K562 (cell line): ENCODE data around the gene GOLGB1. TPM values are rescaled to one million over a fixed set of nuclear protein-coding genes. Genes with fewer than 3 reads are reported as not detected.
"Not testable (repeated sequence)": the region's sequence is repeated elsewhere in the genome, so short reads cannot be mapped to it uniquely, and the experiment has no call there.

ENCODE experiments used
- ATAC-seq: fragments of 200-7000 bp; cut with Tn5 transposase; 3 replicates; pipeline ENCODE4 v1.9.1; 2020; ENCODE audit warnings: moderate library complexity
- BruUV-seq: library from RNA; stranded (reverse); fragments of 400-500 nt; replicated peaks from 2 replicates; lab custom pipeline; 2021; lab: Mats Ljungman, UMichigan
- CTCF ChIA-PET: fragments of 300-600 bp; formaldehyde crosslinking; extraction: SDS; loops from one replicate; lab custom pipeline; 2021; ENCODE audit warnings: low intra/inter-chr PET ratio; lab: Yijun Ruan, JAX
- POLR2A ChIA-PET: fragments of 300-600, 350-650 bp; sonication (Branson Sonifier 250); formaldehyde crosslinking; extraction: SDS; loops from one replicate; lab custom pipeline; 2021; ENCODE audit warnings: antibody characterized with exemption, inconsistent platforms; lab: Yijun Ruan, JAX
- DNase-seq, 4 experiments: peaks; one replicate each; pipeline versions ENCODE4 v3.0.0 to v3.0.0-alpha.2; 2011 to 2018; ENCODE audit warnings: low spot score in 3 of 4, mixed read lengths in 3 of 4; ENCODE audit errors: extremely low read depth in 1 of 4
- FAIRE-seq: peaks from 2 replicates; lab custom pipeline; 2011; peaks lifted over from hg19 to GRCh38; lab: Jason Lieb, UNC
- H2AFZ ChIP-seq: 2 replicates; pipeline ENCODE4 v1.6.0; 2011; ENCODE audit warnings: low read depth, low read length, control low read depth, inconsistent platforms
- H3K27ac ChIP-seq: fragments of 200-600 bp; 3 replicates; pipeline ENCODE4 v1.8.0; 2011; ENCODE audit warnings: low read depth, mild to moderate bottlenecking, control low read depth, inconsistent platforms, low read length, moderate library complexity, mixed read lengths; ENCODE audit errors: extremely low read depth
- H3K27me3 ChIP-seq, 2 experiments: fragments of 300-600 bp in 1 of 2; 2 replicates in 1 of 2; 3 replicates in 1 of 2; pipeline versions ENCODE4 v1.6.0 to v1.8.0; 2011; ENCODE audit warnings: inconsistent platforms in 2 of 2, low read length in 2 of 2, mild to moderate bottlenecking in 1 of 2, mixed read lengths in 1 of 2, moderate library complexity in 1 of 2; ENCODE audit not compliant: control insufficient read depth in 2 of 2, insufficient read depth in 2 of 2
- H3K36me3 ChIP-seq: fragments of 300-600 bp; 3 replicates; pipeline ENCODE4 v1.8.0; 2011; ENCODE audit warnings: mild to moderate bottlenecking, low read length, inconsistent platforms; ENCODE audit not compliant: control insufficient read depth, insufficient read depth
- H3K4me1 ChIP-seq, 2 experiments: fragments of 200-600 bp in 1 of 2; replicated peaks in 1 of 2; 2 replicates in 1 of 2; 3 replicates in 1 of 2; pipeline versions ENCODE4 v1.5.1 to v1.8.0; 2011; ENCODE audit warnings: inconsistent platforms in 2 of 2, low read length in 2 of 2, mild to moderate bottlenecking in 1 of 2, mixed read lengths in 1 of 2, moderate library complexity in 1 of 2; ENCODE audit not compliant: control insufficient read depth in 2 of 2, insufficient read depth in 2 of 2
- H3K4me2 ChIP-seq: 2 replicates; pipeline ENCODE4 v1.6.1; 2011; ENCODE audit warnings: low read length, control low read depth, inconsistent platforms, mixed read lengths; ENCODE audit not compliant: insufficient read depth
- H3K4me3 ChIP-seq: fragments of 200-600 bp; sonication (generic), shearing (Covaris generic); 2 replicates; pipeline ENCODE4 v1.5.1; 2016; ENCODE audit warnings: control low read depth, inconsistent platforms
- H3K79me2 ChIP-seq: fragments of 200-600 bp; 3 replicates; pipeline ENCODE4 v1.8.0; 2011; ENCODE audit warnings: low read length, inconsistent platforms; ENCODE audit not compliant: control insufficient read depth, insufficient read depth
- H3K9ac ChIP-seq, 2 experiments: 2 replicates each; pipeline versions ENCODE4 v1.6.0 to v1.6.1; 2011; ENCODE audit warnings: low read depth in 2 of 2, low read length in 2 of 2, control low read depth in 1 of 2, inconsistent platforms in 1 of 2, mild to moderate bottlenecking in 1 of 2, mixed read lengths in 1 of 2; ENCODE audit not compliant: insufficient read depth in 1 of 2
- H3K9me1 ChIP-seq: one replicate; pipeline ENCODE4 v1.6.0; 2011; ENCODE audit warnings: inconsistent platforms, mild to moderate bottlenecking, low read length, moderate library complexity; ENCODE audit not compliant: control insufficient read depth, insufficient read depth
- H3K9me3 ChIP-seq: replicated peaks from 2 replicates; pipeline ENCODE4 v1.5.1; 2011; ENCODE audit warnings: low read depth, low read length, inconsistent platforms; ENCODE audit not compliant: control insufficient read depth, insufficient read depth
- H4K20me1 ChIP-seq: replicated peaks from 2 replicates; pipeline ENCODE4 v1.6.1; 2011; ENCODE audit warnings: low read length, inconsistent platforms, mixed read lengths; ENCODE audit not compliant: control insufficient read depth, insufficient read depth
- CEBPB ChIP-seq: fragments of 450-650 bp; IDR thresholded peaks from 2 replicates; pipeline ENCODE4 v1.6.1; 2016; ENCODE audit warnings: missing genetic modification characterization, missing compliant biosample characterization
- CEBPG ChIP-seq, 3 experiments: fragments of 200-800 bp in 1 of 3; sonication (Bioruptor generic) in 1 of 3; sonication (generic) in 1 of 3; formaldehyde crosslinking in 1 of 3; IDR thresholded peaks in 2 of 3; conservative IDR thresholded peaks in 1 of 3; 2 replicates each; pipeline versions ENCODE4 v1.6.1 to v1.8.0; 2016 to 2022; ENCODE audit warnings: missing compliant biosample characterization in 2 of 3, missing genetic modification characterization in 2 of 3, mild to moderate bottlenecking in 1 of 3, missing genetic modification reagents in 1 of 3
- L3MBTL2 ChIP-seq: fragments of 450-650 bp; IDR thresholded peaks from 2 replicates; pipeline ENCODE4 v1.6.1; 2016; ENCODE audit warnings: mild to moderate bottlenecking, moderate library complexity
- NR2F6 ChIP-seq: fragments of 450-650 bp; formaldehyde crosslinking; IDR thresholded peaks from 2 replicates; pipeline ENCODE4 v1.4.0; 2020; ENCODE audit warnings: mild to moderate bottlenecking
- PTBP1 ChIP-seq: fragments of 200-400 bp; formaldehyde crosslinking; IDR thresholded peaks from 2 replicates; pipeline ENCODE4 v1.6.1; 2017; ENCODE audit warnings: low read depth, low read length
- RBM25 ChIP-seq: fragments of 200-400 bp; formaldehyde crosslinking; IDR thresholded peaks from 2 replicates; pipeline ENCODE4 v1.6.1; 2018; ENCODE audit warnings: low read length, low read depth, moderate library complexity; ENCODE audit not compliant: severe bottlenecking
- TEAD1 ChIP-seq, 2 experiments: fragments of 450-650 bp in 1 of 2; sonication (generic) in 1 of 2; formaldehyde crosslinking; IDR thresholded peaks; 2 replicates each; pipeline versions ENCODE4 v1.4.0 to v1.8.0; 2020 to 2022; ENCODE audit warnings: mild to moderate bottlenecking in 2 of 2, missing genetic modification reagents in 1 of 2
- ZNF134 ChIP-seq: fragments of 250-450 bp; sonication (Bioruptor Pico); conservative IDR thresholded peaks from 2 replicates; pipeline ENCODE4 v1.4.0; 2020
- ZNF146 ChIP-seq: IDR thresholded peaks from one replicate; pipeline ENCODE4 v1.6.1; 2018; ENCODE audit warnings: missing compliant biosample characterization; ENCODE audit not compliant: unreplicated experiment
- ZSCAN32 ChIP-seq: fragments of 450-650 bp; formaldehyde crosslinking; IDR thresholded peaks from 2 replicates; pipeline ENCODE4 v1.4.0; 2020; ENCODE audit warnings: mild to moderate bottlenecking, moderate library complexity
- WGBS: fragments of 100-300 bp; shearing (Covaris generic); methylation state at CpG from one replicate; pipeline ENCODE4 v1.1.6; 2016; ENCODE audit warnings: low coverage, mixed read lengths; ENCODE audit not compliant: insufficient coverage; ENCODE audit errors: missing lambda C conversion rate; 5-methylcytosine and 5-hydroxymethylcytosine counted together
- in situ Hi-C: fragments of 300-500 bp; cut with MboI; formaldehyde crosslinking; loops from 4 replicates; pipeline ENCODE4 v1.15.0; 2018; ENCODE audit warnings: inconsistent platforms, mixed read lengths
- intact Hi-C: fragments of 100-400 bp; cut with micrococcal nuclease; formaldehyde crosslinking; loops from 2 replicates; pipeline ENCODE4 v1.14.2; 2022
- polyA plus RNA-seq, 8 experiments: library from polyadenylated mRNA; depleted of rRNA in 4 of 8; stranded (reverse) in 5 of 8; unstranded in 3 of 8; fragments of >200 nt; fragmentation: Nextera tagmentation in 2 of 8; fragmentation: Illumina TruSeq in 1 of 8; extraction: Ambion mirVana in 2 of 8; extraction: Trizol in 1 of 8; gene quantifications; 2 replicates each; pipeline versions ENCODE4 v1.2.1 to v1.2.3, GENCODE V29; 2011 to 2014; ENCODE audit warnings: inconsistent platforms in 1 of 8, missing spikeins in 1 of 8
- total RNA-seq, 7 experiments: library from RNA; depleted of rRNA in 6 of 7; stranded (reverse); fragments of >200 nt in 6 of 7; fragmentation: Illumina TruSeq in 2 of 7; extraction: Trizol in 2 of 7; gene quantifications; 2 replicates each; pipeline versions ENCODE4 v1.2.1 to v1.2.3, GENCODE V29; 2011 to 2021; ENCODE audit warnings: low replicate concordance in 1 of 7
- TF ChIP-seq, protein P1 (sequence below): fragments of 450-650 bp; IDR thresholded peaks from 2 replicates; pipeline ENCODE4 v1.6.1; 2016; ENCODE audit warnings: missing biosample characterization, missing genetic modification characterization
- TF ChIP-seq, protein P2 (sequence below), 2 experiments: fragments of 450-650 bp in 1 of 2; sonication (generic) in 1 of 2; formaldehyde crosslinking in 1 of 2; IDR thresholded peaks in 1 of 2; conservative IDR thresholded peaks in 1 of 2; 2 replicates each; pipeline versions ENCODE4 v1.6.1 to v1.8.1; 2016 to 2023; ENCODE audit warnings: mild to moderate bottlenecking in 2 of 2, moderate library complexity in 2 of 2, inconsistent platforms in 1 of 2, missing genetic modification reagents in 1 of 2
- TF ChIP-seq, protein P3 (sequence below): fragments of 250-450 bp; sonication (Bioruptor Pico); IDR thresholded peaks from 2 replicates; pipeline ENCODE4 v1.8.0; 2022; ENCODE audit warnings: inconsistent platforms

Gene GOLGB1
- total and polyA plus RNA-seq, 9 of the 15 experiments (the other 6 are each of a cell fraction or from before 2014, with no cell fraction given) = 4.0 to 16.3 (median 9.7) TPM

DNA sequence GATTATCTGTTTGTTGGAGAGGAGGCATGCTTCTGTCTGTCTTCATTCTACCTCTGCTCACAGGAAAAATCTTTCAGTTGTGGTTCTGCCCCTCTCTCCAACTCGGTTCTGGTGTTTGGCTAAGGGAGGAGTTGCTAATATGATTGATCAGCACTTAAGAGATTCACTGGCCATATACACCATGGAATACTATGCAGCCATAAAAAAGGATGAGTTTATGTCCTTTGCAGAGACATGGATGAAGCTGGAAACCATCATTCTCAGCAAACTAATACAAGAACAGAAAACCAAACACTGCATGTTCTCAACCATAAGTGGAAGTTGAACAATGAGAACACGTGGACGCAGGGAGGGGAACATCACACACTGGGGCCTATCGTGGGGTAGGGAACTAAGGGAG lies 25.6 kb upstream of the GOLGB1 start:
- peaks cover 56% of the 10 kb centered on the region; the same call in 2 of the 3 replicates for H3K36me3 ChIP-seq
- CTCF ChIA-PET = not testable (repeated sequence)

DNA sequence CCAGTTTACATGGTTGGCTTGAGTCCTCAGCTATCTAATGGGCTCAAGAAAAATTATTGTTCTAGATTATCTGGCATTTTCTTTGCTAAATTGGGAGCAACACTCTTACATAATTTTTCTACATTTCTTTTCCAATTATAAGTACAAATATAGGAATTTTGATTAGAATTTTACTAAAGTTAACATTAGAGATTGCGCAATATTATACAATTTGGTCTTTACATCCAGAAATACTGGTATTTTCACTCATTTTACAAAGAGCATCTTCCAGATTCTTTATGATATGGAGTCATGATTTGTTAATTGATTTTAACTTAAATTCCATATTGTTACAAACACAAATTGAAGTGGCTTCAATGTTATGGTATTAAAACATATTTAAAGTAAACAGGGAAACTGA lies 19.7 kb upstream of the GOLGB1 start:
- H3K27me3 ChIP-seq = no peaks in the 10 kb centered on the region
- no peak overlapping the region for H3K27ac ChIP-seq
- BruUV-seq = no TSS peak
- no peak overlapping the region for H2AFZ ChIP-seq
- H3K4me1 ChIP-seq = no peaks in the 10 kb centered on the region
- ATAC-seq = no peak
- in situ Hi-C loops (no loop called here), intact Hi-C loops (no loop called here)
- no peak for DNase-seq
- WGBS = 92% methylated on average over 1 of the region's 1 CpG
- no peak overlapping the region for H3K4me2 ChIP-seq
- no peak for FAIRE-seq
- H4K20me1 ChIP-seq = no peaks in the 10 kb centered on the region
- H3K9me3 ChIP-seq = no peaks in the 10 kb centered on the region
- H3K36me3 ChIP-seq = peaks cover 31% of the 10 kb centered on the region; the same call in 2 of the 3 replicates
- H3K4me3 ChIP-seq = no peak overlapping the region
- ChIA-PET CTCF (no interaction called here), POLR2A (no interaction called here)
- H3K79me2 ChIP-seq = no peaks in the 10 kb centered on the region
- H3K9ac ChIP-seq = no peak overlapping the region
- no peaks in the 10 kb centered on the region for H3K9me1 ChIP-seq
- TF ChIP-seq CEBPB (tag) (peak; percentile 97), ZNF134 (CRISPR knock-in tag) (no peak), PTBP1 (no peak), L3MBTL2 (no peak), NR2F6 (no peak), CEBPG (CRISPR knock-in tag; IDR thresholded peaks at IDR 0.05) (no peak), CEBPG (tag; conservative IDR thresholded peaks at IDR 0.05 in 1 of 2, IDR thresholded peaks at IDR 0.05 in 1 of 2) (peak; percentile 83 to 99), ZSCAN32 (CRISPR knock-in tag) (no peak), TEAD1 (CRISPR knock-in tag; IDR thresholded peaks at IDR 0.05) (no peak)
- TF ChIP-seq, protein P1, sequence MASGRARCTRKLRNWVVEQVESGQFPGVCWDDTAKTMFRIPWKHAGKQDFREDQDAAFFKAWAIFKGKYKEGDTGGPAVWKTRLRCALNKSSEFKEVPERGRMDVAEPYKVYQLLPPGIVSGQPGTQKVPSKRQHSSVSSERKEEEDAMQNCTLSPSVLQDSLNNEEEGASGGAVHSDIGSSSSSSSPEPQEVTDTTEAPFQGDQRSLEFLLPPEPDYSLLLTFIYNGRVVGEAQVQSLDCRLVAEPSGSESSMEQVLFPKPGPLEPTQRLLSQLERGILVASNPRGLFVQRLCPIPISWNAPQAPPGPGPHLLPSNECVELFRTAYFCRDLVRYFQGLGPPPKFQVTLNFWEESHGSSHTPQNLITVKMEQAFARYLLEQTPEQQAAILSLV = peak; percentile 75
- TF ChIP-seq, protein P2, sequence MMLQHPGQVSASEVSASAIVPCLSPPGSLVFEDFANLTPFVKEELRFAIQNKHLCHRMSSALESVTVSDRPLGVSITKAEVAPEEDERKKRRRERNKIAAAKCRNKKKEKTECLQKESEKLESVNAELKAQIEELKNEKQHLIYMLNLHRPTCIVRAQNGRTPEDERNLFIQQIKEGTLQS (IDR thresholded peaks at IDR 0.05) = 0 out of 2 replicates have a peak, but pooled peaks have one; percentile 14
- TF ChIP-seq, protein P2 (CRISPR knock-in tag; conservative IDR thresholded peaks at IDR 0.05) = no peak
- TF ChIP-seq, protein P3, sequence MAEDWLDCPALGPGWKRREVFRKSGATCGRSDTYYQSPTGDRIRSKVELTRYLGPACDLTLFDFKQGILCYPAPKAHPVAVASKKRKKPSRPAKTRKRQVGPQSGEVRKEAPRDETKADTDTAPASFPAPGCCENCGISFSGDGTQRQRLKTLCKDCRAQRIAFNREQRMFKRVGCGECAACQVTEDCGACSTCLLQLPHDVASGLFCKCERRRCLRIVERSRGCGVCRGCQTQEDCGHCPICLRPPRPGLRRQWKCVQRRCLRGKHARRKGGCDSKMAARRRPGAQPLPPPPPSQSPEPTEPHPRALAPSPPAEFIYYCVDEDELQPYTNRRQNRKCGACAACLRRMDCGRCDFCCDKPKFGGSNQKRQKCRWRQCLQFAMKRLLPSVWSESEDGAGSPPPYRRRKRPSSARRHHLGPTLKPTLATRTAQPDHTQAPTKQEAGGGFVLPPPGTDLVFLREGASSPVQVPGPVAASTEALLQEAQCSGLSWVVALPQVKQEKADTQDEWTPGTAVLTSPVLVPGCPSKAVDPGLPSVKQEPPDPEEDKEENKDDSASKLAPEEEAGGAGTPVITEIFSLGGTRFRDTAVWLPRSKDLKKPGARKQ (CRISPR knock-in tag) = no peak

More for the DNA sequence above, 25.6 kb upstream of the GOLGB1 start:
- H3K9me3 ChIP-seq, H3K27me3 ChIP-seq, FAIRE-seq, H3K4me3 ChIP-seq, H3K27ac ChIP-seq, H4K20me1 ChIP-seq, H3K9ac ChIP-seq, intact Hi-C loops, BruUV-seq, H2AFZ ChIP-seq, DNase-seq, H3K9me1 ChIP-seq, H3K4me2 ChIP-seq, in situ Hi-C loops, H3K79me2 ChIP-seq, H3K4me1 ChIP-seq, ATAC-seq, POLR2A ChIA-PET: not testable (repeated sequence)
- TF ChIP-seq ZNF146 (CRISPR knock-in tag) (peak; percentile 75), RBM25 (peak; percentile 34)
- 78% methylated on average over 4 of the region's 4 CpGs for WGBS
